GM12801 (cell line): ENCODE measurements around the gene KCMF1.

Experiments used
- CTCF ChIP-seq: IDR thresholded peaks from one replicate; pipeline ENCODE4 v1.5.1; 2011; ENCODE audit warnings: control low read depth; ENCODE audit not compliant: insufficient read length; ENCODE audit errors: extremely low read depth

The KCMF1 gene

GRCh38 chr2:85017411-85018048 is 46.6 kb downstream of the KCMF1 start:
- no peak for TF ChIP-seq CTCF

- TF ChIP-seq CTCF = no peak
Measured at GRCh38 chr2:85018049-85018447, 47.1 kb downstream of the KCMF1 start.

GRCh38 chr2:85019121-85019520 is 48.2 kb downstream of the KCMF1 start:
- TF ChIP-seq CTCF = no peak

- TF ChIP-seq CTCF = no peak
Measured at GRCh38 chr2:85022232-85022631, 51.3 kb downstream of the KCMF1 start.

- no peak for TF ChIP-seq CTCF
Measured at GRCh38 chr2:85024372-85025047, 53.5 kb downstream of the KCMF1 start.

GRCh38 chr2:85032621-85033020 is 61.7 kb downstream of the KCMF1 start:
- no peak for TF ChIP-seq CTCF

GRCh38 chr2:85033388-85033787 is 62.4 kb downstream of the KCMF1 start:
- no peak for TF ChIP-seq CTCF
